ENCODE results near the gene RPS6KA2. TPM values are rescaled to one million over a fixed set of nuclear protein-coding genes. Genes with fewer than 3 reads are reported as not detected.
A peak's percentile ranks its signal among the peaks of the same experiment; 100 is the strongest.

The RPS6KA2 gene
- total and polyA plus RNA-seq, 2 donors (not counting 3 experiments of a cell fraction or from before 2014, with no cell fraction given), result 54.5 to 75.8 TPM

- CTCF ChIA-PET, result interaction anchor here (2.2 to 3.1 kb wide), 2 partner anchors 12 to 15 kb away, joined by 5 to 25 read pairs; no protein-coding TSS in a partner anchor
- no peaks in the 10 kb centered on the region for H3K36me3 ChIP-seq (ENCODE audit: control insufficient read depth in 2 of 2, extremely low read depth in 1 of 2, insufficient read depth in 2 of 2, low read length in 2 of 2)
- no peaks in the 10 kb centered on the region for H3K9me1 ChIP-seq (replicated peaks; ENCODE audit: control insufficient read depth, extremely low read depth, insufficient read depth, low read length)
- H3K4me3 ChIP-seq (replicated peaks in 1 of 3; ENCODE audit: insufficient read depth in 1 of 3, low read depth in 1 of 3, low read length in 3 of 3), result no peak overlapping the region
- no peak overlapping the region for H2AFZ ChIP-seq (ENCODE audit: low read depth, low read length)
- POLR2A ChIA-PET, result no interaction called here
- H3K4me1 ChIP-seq (ENCODE audit: control insufficient read depth, extremely low read depth, insufficient read depth, low read length), result peaks cover 17% of the 10 kb centered on the region
- BruUV-seq (replicated peaks), result no TSS peak
- no peak for TF ChIP-seq MYC (IDR thresholded peaks at IDR 0.05; ENCODE audit: low read depth, low read length)
- TF ChIP-seq POLR2A (IDR thresholded peaks at IDR 0.05; ENCODE audit: low read depth, low read length), result no peak
- TF ChIP-seq FOS (IDR thresholded peaks at IDR 0.05; ENCODE audit: borderline replicate concordance, insufficient read depth, low read length), result no peak
- TF ChIP-seq POLR2AphosphoS5 (IDR thresholded peaks at IDR 0.05; ENCODE audit: insufficient read depth, low read depth, low read length), result no peak
- TF ChIP-seq CTCF (IDR thresholded peaks at IDR 0.05; ENCODE audit: extremely low read depth in 1 of 2, insufficient read depth in 1 of 2, low read depth in 1 of 2, low read length in 2 of 2), result no peak
- TF ChIP-seq, protein P1, sequence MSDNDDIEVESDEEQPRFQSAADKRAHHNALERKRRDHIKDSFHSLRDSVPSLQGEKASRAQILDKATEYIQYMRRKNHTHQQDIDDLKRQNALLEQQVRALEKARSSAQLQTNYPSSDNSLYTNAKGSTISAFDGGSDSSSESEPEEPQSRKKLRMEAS (IDR thresholded peaks at IDR 0.05; ENCODE audit: insufficient read depth, insufficient read length), result no peak
- no peak for TF ChIP-seq EZH2 (IDR thresholded peaks at IDR 0.05; ENCODE audit: borderline replicate concordance, low read depth, low read length, severe bottlenecking)
- no peak for TF ChIP-seq JUN (IDR thresholded peaks at IDR 0.05; ENCODE audit: borderline replicate concordance, insufficient read depth, insufficient read length, low read depth)
- no peak for TF ChIP-seq GATA2 (IDR thresholded peaks at IDR 0.05; ENCODE audit: insufficient read depth, insufficient read length, low read depth, low read length)
- no peaks in the 10 kb centered on the region for H3K27me3 ChIP-seq (ENCODE audit: control insufficient read depth in 2 of 2, insufficient read depth in 2 of 2, low read length in 2 of 2)
- intact Hi-C loops (cut with micrococcal nuclease), result loop anchor here (1.0 kb wide), 2 partner anchors 17 to 24 kb away; partner anchors contain the start of gene SFT2D1
- H4K20me1 ChIP-seq (replicated peaks; ENCODE audit: control insufficient read depth, extremely low read depth, insufficient read depth, low read length), result no peaks in the 10 kb centered on the region
- H3K9me3 ChIP-seq (replicated peaks; ENCODE audit: control insufficient read depth, insufficient read depth, low read length), result no peaks in the 10 kb centered on the region
- dilution Hi-C loops (cut with MboI; ENCODE audit: extremely low pct_ligation_motif_present, low sequenced_read_pairs), result no loop called here
- no peak for FAIRE-seq
- peak overlapping the region; percentile 48 for H3K4me2 ChIP-seq (ENCODE audit: insufficient read depth, low read length)
- H3K9ac ChIP-seq (replicated peaks; ENCODE audit: extremely low read depth, insufficient read depth, low read length), result no peak overlapping the region
- peak overlapping the region; percentile 26 for H3K27ac ChIP-seq (ENCODE audit: insufficient read depth, low read depth, low read length)
- H3K79me2 ChIP-seq (ENCODE audit: control insufficient read depth, insufficient read depth, low read length), result no peaks in the 10 kb centered on the region
- DNase-seq (ENCODE audit: low read depth, low spot score), result no peak
These were observed 261.2 kb downstream of the RPS6KA2 start for GRCh38 chr6:166365806-166366205.

All from endothelial cell of umbilical vein (primary cell).